NT2/D1 (cell line): Measurements from ENCODE around the gene PALD1.

Source experiments
- SUZ12 ChIP-seq: IDR thresholded peaks from 2 replicates; pipeline ENCODE4 v1.6.1; 2011; ENCODE audit not compliant: insufficient read length, insufficient read depth; ENCODE audit errors: extremely low read depth
- YY1 ChIP-seq: IDR thresholded peaks from 2 replicates; pipeline ENCODE4 v1.6.1; 2011; ENCODE audit not compliant: insufficient read length, insufficient read depth
- ZNF274 ChIP-seq: IDR thresholded peaks from 2 replicates; pipeline ENCODE4 v1.6.1; 2011; ENCODE audit warnings: mild to moderate bottlenecking, low read depth, low read length

DNA sequence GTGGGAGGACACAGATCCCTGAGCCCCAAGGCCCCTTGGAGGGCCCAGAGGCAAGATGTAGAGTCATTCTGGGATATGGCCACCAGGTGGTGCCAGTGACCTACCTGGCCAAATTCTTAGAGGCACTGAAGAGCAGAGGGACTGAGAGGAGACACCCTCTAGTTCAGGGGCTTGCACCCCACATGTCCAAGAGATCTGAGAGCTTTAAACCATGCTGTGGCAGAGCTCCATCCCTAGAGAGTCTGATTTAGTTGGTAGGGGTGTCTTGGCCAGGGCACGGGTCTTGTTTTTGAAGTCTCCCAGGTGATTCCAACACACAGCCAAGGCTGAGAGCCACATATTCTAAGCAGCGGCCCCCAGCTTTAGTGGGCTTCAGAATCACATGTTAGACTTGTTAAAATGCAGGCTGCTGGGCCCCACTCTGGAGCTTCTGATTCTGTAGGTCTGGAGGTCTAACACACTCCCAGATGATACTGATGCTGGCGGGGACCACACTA is 71.4 kb downstream of the PALD1 start:
- TF ChIP-seq YY1, result no peak
- no peak for TF ChIP-seq ZNF274
- no peak for TF ChIP-seq SUZ12
